ENCODE measurements around the gene IP6K3.

DNA sequence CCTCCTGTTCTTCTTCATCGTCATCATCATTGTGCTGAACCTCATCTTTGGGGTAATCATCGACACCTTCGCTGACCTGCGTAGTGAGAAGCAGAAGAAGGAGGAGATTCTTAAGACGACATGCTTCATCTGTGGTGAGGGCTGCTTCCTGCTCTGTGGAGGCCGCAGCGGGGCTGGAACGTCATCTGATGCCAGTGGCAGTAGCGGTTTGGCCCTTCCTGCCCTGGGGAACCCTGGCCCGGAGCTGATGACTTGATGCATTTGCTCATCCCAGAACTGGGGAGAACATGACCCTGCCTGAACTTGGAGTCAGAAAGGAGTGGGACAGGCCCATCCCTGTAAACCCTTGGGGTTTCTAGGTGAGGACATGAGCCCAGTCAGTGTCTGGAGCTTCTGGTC is 53.9 kb downstream of the IP6K3 start:
- TF ChIP-seq, protein P1, sequence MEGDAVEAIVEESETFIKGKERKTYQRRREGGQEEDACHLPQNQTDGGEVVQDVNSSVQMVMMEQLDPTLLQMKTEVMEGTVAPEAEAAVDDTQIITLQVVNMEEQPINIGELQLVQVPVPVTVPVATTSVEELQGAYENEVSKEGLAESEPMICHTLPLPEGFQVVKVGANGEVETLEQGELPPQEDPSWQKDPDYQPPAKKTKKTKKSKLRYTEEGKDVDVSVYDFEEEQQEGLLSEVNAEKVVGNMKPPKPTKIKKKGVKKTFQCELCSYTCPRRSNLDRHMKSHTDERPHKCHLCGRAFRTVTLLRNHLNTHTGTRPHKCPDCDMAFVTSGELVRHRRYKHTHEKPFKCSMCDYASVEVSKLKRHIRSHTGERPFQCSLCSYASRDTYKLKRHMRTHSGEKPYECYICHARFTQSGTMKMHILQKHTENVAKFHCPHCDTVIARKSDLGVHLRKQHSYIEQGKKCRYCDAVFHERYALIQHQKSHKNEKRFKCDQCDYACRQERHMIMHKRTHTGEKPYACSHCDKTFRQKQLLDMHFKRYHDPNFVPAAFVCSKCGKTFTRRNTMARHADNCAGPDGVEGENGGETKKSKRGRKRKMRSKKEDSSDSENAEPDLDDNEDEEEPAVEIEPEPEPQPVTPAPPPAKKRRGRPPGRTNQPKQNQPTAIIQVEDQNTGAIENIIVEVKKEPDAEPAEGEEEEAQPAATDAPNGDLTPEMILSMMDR (IDR thresholded peaks at IDR 0.05): no peak
- no peak for TF ChIP-seq POLR2A (IDR thresholded peaks at IDR 0.05)

Measured in testis (tissue), 2 donors.